ENCODE measurements around the gene MROH2A.

MROH2A gene

GRCh38 chr2:233807215-233807865 is 29.2 kb downstream of the MROH2A start:
- H3K36me3 ChIP-seq (ENCODE audit: insufficient read depth, low read length): no peaks in the 10 kb centered on the region
- H3K27me3 ChIP-seq (ENCODE audit: control insufficient read depth, insufficient read depth, low read length): peaks cover 21% of the 10 kb centered on the region
- no peak overlapping the region for H3K4me3 ChIP-seq (ENCODE audit: low read length)
- no peak overlapping the region for H3K4me2 ChIP-seq (ENCODE audit: low read length)
- H3K9ac ChIP-seq (ENCODE audit: low read depth, low read length): no peak overlapping the region
- H3K9me3 ChIP-seq (replicated peaks; ENCODE audit: low read length): no peaks in the 10 kb centered on the region
- H3K4me1 ChIP-seq (ENCODE audit: control insufficient read depth, insufficient read depth, low read length): no peaks in the 10 kb centered on the region

- H3K4me2 ChIP-seq (ENCODE audit: low read length): no peak overlapping the region
- no peaks in the 10 kb centered on the region for H3K4me1 ChIP-seq (ENCODE audit: control insufficient read depth, insufficient read depth, low read length)
Observed at GRCh38 chr2:233807966-233808935, 30.1 kb downstream of the MROH2A start.

GRCh38 chr2:233810385-233810784 is 32.3 kb downstream of the MROH2A start:
- no peak overlapping the region for H3K4me2 ChIP-seq (ENCODE audit: low read length)
- H3K9ac ChIP-seq (ENCODE audit: low read depth, low read length): no peak overlapping the region
- H3K36me3 ChIP-seq (ENCODE audit: insufficient read depth, low read length): no peaks in the 10 kb centered on the region
- no peaks in the 10 kb centered on the region for H3K9me3 ChIP-seq (replicated peaks; ENCODE audit: low read length)
- no peaks in the 10 kb centered on the region for H3K4me1 ChIP-seq (ENCODE audit: control insufficient read depth, insufficient read depth, low read length)
- H3K27me3 ChIP-seq (ENCODE audit: control insufficient read depth, insufficient read depth, low read length): peaks cover 20% of the 10 kb centered on the region
- no peak overlapping the region for H3K4me3 ChIP-seq (ENCODE audit: low read length)

More at GRCh38 chr2:233807966-233808935, 30.1 kb downstream of the MROH2A start:
- H3K27me3 ChIP-seq (ENCODE audit: control insufficient read depth, insufficient read depth, low read length): peaks cover 21% of the 10 kb centered on the region
- H3K9me3 ChIP-seq (replicated peaks; ENCODE audit: low read length): no peaks in the 10 kb centered on the region
- no peak overlapping the region for H3K9ac ChIP-seq (ENCODE audit: low read depth, low read length)
- no peak overlapping the region for H3K4me3 ChIP-seq (ENCODE audit: low read length)
- H3K36me3 ChIP-seq (ENCODE audit: insufficient read depth, low read length): no peaks in the 10 kb centered on the region

GRCh38 chr2:233811087-233811486 is 33.0 kb downstream of the MROH2A start:
- H3K27me3 ChIP-seq (ENCODE audit: control insufficient read depth, insufficient read depth, low read length): peaks cover 27% of the 10 kb centered on the region

GRCh38 chr2:233811732-233812131 is 33.6 kb downstream of the MROH2A start:
- Histone ChIP-seq H3K4me1 (ENCODE audit: control insufficient read depth, insufficient read depth, low read length) (no peaks in the 10 kb centered on the region), H3K27me3 (ENCODE audit: control insufficient read depth, insufficient read depth, low read length) (peaks cover 31% of the 10 kb centered on the region)

More at GRCh38 chr2:233811087-233811486, 33.0 kb downstream of the MROH2A start:
- H3K4me1 ChIP-seq (ENCODE audit: control insufficient read depth, insufficient read depth, low read length): no peaks in the 10 kb centered on the region
- H3K4me2 ChIP-seq (ENCODE audit: low read length): no peak overlapping the region
- H3K9ac ChIP-seq (ENCODE audit: low read depth, low read length): no peak overlapping the region
- no peak overlapping the region for H3K4me3 ChIP-seq (ENCODE audit: low read length)
- H3K9me3 ChIP-seq (replicated peaks; ENCODE audit: low read length): no peaks in the 10 kb centered on the region
- no peaks in the 10 kb centered on the region for H3K36me3 ChIP-seq (ENCODE audit: insufficient read depth, low read length)

GRCh38 chr2:233813236-233814055 is 35.3 kb downstream of the MROH2A start:
- H3K36me3 ChIP-seq (ENCODE audit: insufficient read depth, low read length): no peaks in the 10 kb centered on the region
- no peaks in the 10 kb centered on the region for H3K9me3 ChIP-seq (replicated peaks; ENCODE audit: low read length)
- no peak overlapping the region for H3K9ac ChIP-seq (ENCODE audit: low read depth, low read length)
- no peak overlapping the region for H3K4me3 ChIP-seq (ENCODE audit: low read length)
- H3K4me2 ChIP-seq (ENCODE audit: low read length): no peak overlapping the region
- H3K27me3 ChIP-seq (ENCODE audit: control insufficient read depth, insufficient read depth, low read length): peaks cover 26% of the 10 kb centered on the region
- H3K4me1 ChIP-seq (ENCODE audit: control insufficient read depth, insufficient read depth, low read length): no peaks in the 10 kb centered on the region

More at GRCh38 chr2:233811732-233812131, 33.6 kb downstream of the MROH2A start:
- no peaks in the 10 kb centered on the region for H3K9me3 ChIP-seq (replicated peaks; ENCODE audit: low read length)
- no peak overlapping the region for H3K4me2 ChIP-seq (ENCODE audit: low read length)
- no peak overlapping the region for H3K9ac ChIP-seq (ENCODE audit: low read depth, low read length)
- no peaks in the 10 kb centered on the region for H3K36me3 ChIP-seq (ENCODE audit: insufficient read depth, low read length)
- H3K4me3 ChIP-seq (ENCODE audit: low read length): no peak overlapping the region

- no peak overlapping the region for H3K4me2 ChIP-seq (ENCODE audit: low read length)
- H3K9me3 ChIP-seq (replicated peaks; ENCODE audit: low read length): no peaks in the 10 kb centered on the region
- peaks cover 23% of the 10 kb centered on the region for H3K27me3 ChIP-seq (ENCODE audit: control insufficient read depth, insufficient read depth, low read length)
- no peak overlapping the region for H3K9ac ChIP-seq (ENCODE audit: low read depth, low read length)
- no peak overlapping the region for H3K4me3 ChIP-seq (ENCODE audit: low read length)
- H3K4me1 ChIP-seq (ENCODE audit: control insufficient read depth, insufficient read depth, low read length): no peaks in the 10 kb centered on the region
- no peaks in the 10 kb centered on the region for H3K36me3 ChIP-seq (ENCODE audit: insufficient read depth, low read length)
Observed at GRCh38 chr2:233814056-233814835, 36.1 kb downstream of the MROH2A start.

- H3K4me3 ChIP-seq (ENCODE audit: low read length): no peak overlapping the region
- H3K4me2 ChIP-seq (ENCODE audit: low read length): no peak overlapping the region
- H3K27me3 ChIP-seq (ENCODE audit: control insufficient read depth, insufficient read depth, low read length): peaks cover 20% of the 10 kb centered on the region
- no peaks in the 10 kb centered on the region for H3K9me3 ChIP-seq (replicated peaks; ENCODE audit: low read length)
- H3K9ac ChIP-seq (ENCODE audit: low read depth, low read length): no peak overlapping the region
- no peaks in the 10 kb centered on the region for H3K36me3 ChIP-seq (ENCODE audit: insufficient read depth, low read length)
- H3K4me1 ChIP-seq (ENCODE audit: control insufficient read depth, insufficient read depth, low read length): no peaks in the 10 kb centered on the region
Observed at GRCh38 chr2:233815861-233816260, 37.7 kb downstream of the MROH2A start.

- Histone ChIP-seq H3K4me2 (ENCODE audit: low read length) (no peak overlapping the region), H3K9ac (ENCODE audit: low read depth, low read length) (no peak overlapping the region), H3K27me3 (ENCODE audit: control insufficient read depth, insufficient read depth, low read length) (peaks cover 23% of the 10 kb centered on the region), H3K9me3 (replicated peaks; ENCODE audit: low read length) (no peaks in the 10 kb centered on the region), H3K4me1 (ENCODE audit: control insufficient read depth, insufficient read depth, low read length) (no peaks in the 10 kb centered on the region), H3K4me3 (ENCODE audit: low read length) (no peak overlapping the region), H3K36me3 (ENCODE audit: insufficient read depth, low read length) (no peaks in the 10 kb centered on the region)
Observed at GRCh38 chr2:233816334-233816733, 38.2 kb downstream of the MROH2A start.

GRCh38 chr2:233816771-233817170 is 38.6 kb downstream of the MROH2A start:
- H3K27me3 ChIP-seq (ENCODE audit: control insufficient read depth, insufficient read depth, low read length): peaks cover 25% of the 10 kb centered on the region
- H3K4me3 ChIP-seq (ENCODE audit: low read length): no peak overlapping the region
- H3K4me2 ChIP-seq (ENCODE audit: low read length): no peak overlapping the region
- H3K4me1 ChIP-seq (ENCODE audit: control insufficient read depth, insufficient read depth, low read length): no peaks in the 10 kb centered on the region
- H3K9ac ChIP-seq (ENCODE audit: low read depth, low read length): no peak overlapping the region
- H3K36me3 ChIP-seq (ENCODE audit: insufficient read depth, low read length): no peaks in the 10 kb centered on the region
- no peaks in the 10 kb centered on the region for H3K9me3 ChIP-seq (replicated peaks; ENCODE audit: low read length)
